GDM1 (cell line): ENCODE data around the gene TESMIN.

Experiments
- DNase-seq: peaks from one replicate; lab custom pipeline; 2025; lab: John Stamatoyannopoulos, UW

Gene TESMIN

GRCh38 chr11:68660066-68660810 lies 91.1 kb downstream of the TESMIN start:
- no peak for DNase-seq

GRCh38 chr11:68659158-68659921 lies 92.0 kb downstream of the TESMIN start:
- DNase-seq = no peak

GRCh38 chr11:68658661-68659060 lies 92.7 kb downstream of the TESMIN start:
- DNase-seq = no peak

- DNase-seq = no peak
Observed at GRCh38 chr11:68658097-68658496, 93.2 kb downstream of the TESMIN start.
